Measurements from ENCODE around the gene SPATA7. TPM values are rescaled to one million over a fixed set of nuclear protein-coding genes. Genes with fewer than 3 reads are reported as not detected.
"Not testable (repeated sequence)": the region's sequence is repeated elsewhere in the genome, so short reads cannot be mapped to it uniquely, and the experiment has no call there.

Gene SPATA7, protein sequence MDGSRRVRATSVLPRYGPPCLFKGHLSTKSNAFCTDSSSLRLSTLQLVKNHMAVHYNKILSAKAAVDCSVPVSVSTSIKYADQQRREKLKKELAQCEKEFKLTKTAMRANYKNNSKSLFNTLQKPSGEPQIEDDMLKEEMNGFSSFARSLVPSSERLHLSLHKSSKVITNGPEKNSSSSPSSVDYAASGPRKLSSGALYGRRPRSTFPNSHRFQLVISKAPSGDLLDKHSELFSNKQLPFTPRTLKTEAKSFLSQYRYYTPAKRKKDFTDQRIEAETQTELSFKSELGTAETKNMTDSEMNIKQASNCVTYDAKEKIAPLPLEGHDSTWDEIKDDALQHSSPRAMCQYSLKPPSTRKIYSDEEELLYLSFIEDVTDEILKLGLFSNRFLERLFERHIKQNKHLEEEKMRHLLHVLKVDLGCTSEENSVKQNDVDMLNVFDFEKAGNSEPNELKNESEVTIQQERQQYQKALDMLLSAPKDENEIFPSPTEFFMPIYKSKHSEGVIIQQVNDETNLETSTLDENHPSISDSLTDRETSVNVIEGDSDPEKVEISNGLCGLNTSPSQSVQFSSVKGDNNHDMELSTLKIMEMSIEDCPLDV
- 10 to 100 TPM in 10 of 12 donors, 1 to 10 TPM in 1, not detected in 1; 9.6 to 45.1 (median 13.1) TPM for polyA plus RNA-seq (ENCODE audit: insufficient read length in 12 of 12)
- long read RNA-seq, donor 1, partial matches to known transcripts: 0 of 4 reads
- long read RNA-seq, donor 1, other reads (novel, unspliced or antisense): 0 of 4 reads
- long read RNA-seq, donor 2, partial matches to known transcripts: 12 of 15 reads
- long read RNA-seq, donor 2, other reads (novel, unspliced or antisense): 0 of 15 reads
- long read RNA-seq, donor 3, partial matches to known transcripts: 0 of 1 reads
- long read RNA-seq, donor 3, other reads (novel, unspliced or antisense): 0 of 1 reads
- long read RNA-seq, donor 4, partial matches to known transcripts: 6 of 9 reads
- long read RNA-seq, donor 4, other reads (novel, unspliced or antisense): 0 of 9 reads
- long read RNA-seq, donor 5, partial matches to known transcripts: 0 of 4 reads
- long read RNA-seq, donor 5, other reads (novel, unspliced or antisense): 0 of 4 reads
- long read RNA-seq, donor 6: 0 reads
- long read RNA-seq, donor 7, partial matches to known transcripts: 0 of 4 reads
- long read RNA-seq, donor 7, other reads (novel, unspliced or antisense): 0 of 4 reads
- long read RNA-seq, donor 8, partial matches to known transcripts: 14 of 22 reads
- long read RNA-seq, donor 8, other reads (novel, unspliced or antisense): 6 of 22 reads
- long read RNA-seq, donor 9: 0 reads
- long read RNA-seq, donor 10, partial matches to known transcripts: 0 of 2 reads
- long read RNA-seq, donor 10, other reads (novel, unspliced or antisense): 0 of 2 reads
- long read RNA-seq, donor 11, partial matches to known transcripts: 0 of 3 reads
- long read RNA-seq, donor 11, other reads (novel, unspliced or antisense): 0 of 3 reads

DNA sequence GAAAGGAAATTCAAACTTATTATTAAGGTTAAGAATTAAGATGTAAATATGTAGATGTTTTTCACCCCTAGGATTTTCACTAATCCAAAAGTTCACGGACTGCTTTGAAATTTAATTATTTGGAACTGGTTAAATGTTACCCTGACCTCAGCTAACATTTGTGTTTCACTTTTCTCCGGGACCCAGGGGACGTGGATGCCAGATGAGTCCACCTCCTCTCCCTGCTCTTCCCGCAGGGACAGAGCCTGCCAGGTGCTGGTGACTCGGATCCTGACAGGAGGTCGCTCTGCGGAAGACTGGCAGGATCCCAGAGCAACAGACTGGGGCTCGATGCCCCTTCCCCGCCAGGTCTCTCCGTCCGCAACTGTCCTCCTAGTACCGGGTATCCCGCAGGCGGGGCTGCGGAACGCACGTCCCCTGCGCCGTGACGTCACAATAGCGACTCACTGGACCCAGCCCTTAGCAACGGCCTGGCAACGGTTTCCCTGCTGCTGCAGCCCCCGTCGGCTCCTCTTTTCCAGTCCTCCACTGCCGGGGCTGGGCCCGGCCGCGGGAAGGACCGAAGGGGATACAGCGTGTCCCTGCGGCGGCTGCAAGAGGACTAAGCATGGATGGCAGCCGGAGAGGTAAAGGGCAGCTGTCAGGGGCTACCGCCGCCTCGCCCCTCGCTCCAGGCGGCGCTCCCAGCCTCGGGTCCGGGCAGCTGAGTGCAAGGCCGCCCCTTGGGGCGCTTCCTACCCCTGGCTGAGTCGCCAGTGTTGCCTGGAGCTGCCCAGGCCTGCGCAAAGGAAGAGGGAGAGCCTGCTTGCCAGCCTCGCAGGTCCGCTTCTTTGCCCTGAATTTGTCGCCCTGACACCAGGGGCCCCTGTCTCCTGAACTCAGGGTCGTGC, at the start of gene SPATA7:
TSS of gene SPATA7 (plus strand) at position 446 of the 890 bp plus-strand sequence. CDS start at position 608, 162 bp downstream.
- DNase-seq: peak; percentile 95

DNA sequence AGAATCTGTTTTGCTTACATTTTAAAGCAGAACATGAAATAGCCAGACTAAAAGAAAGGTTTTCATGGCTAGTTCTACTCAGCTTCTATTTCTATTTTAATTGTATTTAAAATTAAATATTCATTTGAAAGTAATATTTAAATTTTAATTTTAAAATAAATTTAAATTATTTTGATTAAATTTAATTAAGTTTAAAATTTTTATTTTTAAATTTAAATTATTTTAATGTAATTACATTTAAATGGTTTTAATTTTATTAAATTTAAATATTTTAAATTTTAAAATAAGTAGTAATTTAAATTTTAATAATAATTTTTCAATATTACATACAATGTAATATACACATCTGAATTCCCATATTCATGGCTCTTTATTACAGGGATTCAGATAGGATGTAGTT, 45.1 kb upstream of the SPATA7 start:
- DNase-seq: no peak

DNA sequence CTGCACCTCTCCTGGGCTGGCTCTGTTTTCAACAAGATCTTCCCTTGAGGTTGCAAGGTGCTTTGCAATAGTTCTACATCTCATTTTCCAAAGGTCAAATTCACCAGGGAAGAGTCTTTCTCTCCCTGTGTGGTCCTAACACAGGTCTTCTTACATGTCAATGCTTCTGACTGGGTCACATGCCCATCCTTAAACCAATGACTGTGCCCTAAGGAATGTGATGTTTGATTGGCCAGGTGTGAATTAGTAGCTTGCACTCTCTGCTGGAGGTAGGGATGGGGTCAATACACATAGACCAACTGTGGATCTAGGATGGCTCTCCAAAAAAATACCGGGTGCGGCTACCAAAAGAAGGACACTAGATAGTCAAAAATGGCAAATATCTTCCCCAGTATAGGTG, 42.5 kb upstream of the SPATA7 start:
- no peak for DNase-seq

DNA sequence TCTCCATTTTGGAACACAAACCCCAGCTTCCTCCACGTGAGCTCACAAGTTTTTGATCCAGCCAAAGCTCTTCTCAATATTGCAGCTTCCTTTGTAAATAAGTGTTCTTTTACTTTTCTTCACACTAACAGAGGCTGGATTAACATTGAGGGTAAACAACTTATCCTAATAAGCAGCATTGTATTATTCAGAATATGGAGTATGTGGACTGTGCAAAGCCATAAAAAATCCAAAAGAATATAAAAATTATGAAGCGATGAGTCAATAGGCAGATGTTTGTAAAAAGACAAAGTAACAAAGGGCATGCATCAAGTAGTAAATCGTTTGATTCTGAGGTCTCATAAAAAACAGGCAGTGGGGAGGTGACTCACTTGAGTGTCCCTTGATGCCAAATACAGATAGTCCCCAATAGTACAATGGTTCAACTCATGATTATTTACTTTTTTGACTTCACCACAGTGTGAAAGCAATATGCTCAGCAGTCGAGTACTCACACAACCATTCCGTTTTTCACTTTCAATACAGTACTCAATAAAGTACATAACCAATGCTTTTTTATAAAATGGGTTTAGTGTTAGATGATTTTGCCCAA, 39.3 kb upstream of the SPATA7 start:
- no peak for DNase-seq

- DNase-seq: no peak
Measured at GRCh38 chr14:88348546-88348945, 36.9 kb upstream of the SPATA7 start.

DNA sequence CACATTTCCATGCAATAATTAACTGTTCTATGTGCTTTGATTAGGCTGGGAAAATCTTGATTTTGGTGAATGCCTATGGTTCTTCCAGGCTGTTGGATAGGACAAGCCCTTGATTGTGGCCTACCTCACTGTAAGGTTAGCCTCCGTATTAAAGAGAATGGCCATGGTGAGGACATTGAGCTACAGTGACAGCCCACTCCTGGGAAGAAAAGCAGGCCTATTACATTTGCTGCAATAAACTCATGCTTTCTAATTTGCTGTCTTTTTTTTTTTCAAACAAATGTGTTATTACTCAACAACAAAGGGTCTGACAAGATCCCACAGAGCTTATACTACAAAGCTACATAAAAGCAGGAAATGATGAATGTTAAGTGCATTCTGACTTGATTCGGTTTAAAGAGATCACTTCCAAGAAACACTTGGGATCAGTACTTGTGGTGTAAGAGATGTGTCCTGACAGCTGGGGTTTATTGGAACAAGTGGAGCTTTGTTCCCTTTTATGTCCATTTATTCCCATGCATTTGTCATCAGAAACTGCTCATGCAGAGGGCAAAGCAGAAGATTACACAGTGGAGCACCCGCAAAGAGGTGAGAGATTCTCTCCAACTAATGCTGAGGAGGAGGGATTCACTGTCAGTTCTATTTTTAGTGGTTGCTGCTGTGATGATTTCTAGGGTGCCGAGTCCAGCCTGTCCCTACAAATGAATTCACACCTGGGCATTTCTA, 33.3 kb upstream of the SPATA7 start:
- DNase-seq: no peak

DNA sequence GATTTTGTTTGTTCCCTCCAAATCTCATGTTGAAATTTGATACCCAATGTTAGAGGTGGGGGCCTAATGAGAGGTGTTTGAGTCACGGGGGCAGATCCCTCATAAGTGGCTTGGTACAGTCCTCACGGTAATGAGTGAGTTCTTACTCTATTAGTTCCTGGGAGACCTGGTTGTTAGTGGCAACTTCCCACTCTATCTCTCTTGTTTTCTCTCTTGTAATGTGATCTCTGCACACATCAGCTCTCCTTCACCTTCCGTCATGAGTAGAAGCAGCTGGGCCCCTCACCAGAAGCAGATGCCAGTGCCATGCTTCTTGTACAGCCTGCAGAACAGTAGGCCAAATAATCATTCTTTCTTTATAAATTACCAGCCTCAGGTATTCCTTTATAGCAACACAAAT, 32.8 kb upstream of the SPATA7 start:
- no peak for DNase-seq

DNA sequence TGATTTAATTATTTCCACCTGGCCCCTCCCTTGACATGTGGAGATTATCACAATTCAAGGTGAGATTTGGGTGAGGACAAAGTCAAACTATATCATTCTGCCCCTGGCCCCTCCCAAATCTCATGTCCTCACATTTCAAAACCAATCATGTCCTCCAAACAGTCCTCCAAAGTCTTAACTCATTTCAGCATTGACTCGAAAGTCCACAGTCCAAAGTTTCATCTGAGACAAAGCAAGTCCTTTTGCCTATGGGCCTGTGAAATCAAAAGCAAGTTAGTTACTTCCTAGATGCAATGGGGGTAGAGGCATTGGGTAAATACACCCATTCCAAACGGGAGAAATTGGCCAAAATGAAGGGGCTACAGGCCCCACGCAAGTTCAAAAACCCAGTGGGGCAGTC, 31.1 kb upstream of the SPATA7 start:
- no peak for DNase-seq

DNA sequence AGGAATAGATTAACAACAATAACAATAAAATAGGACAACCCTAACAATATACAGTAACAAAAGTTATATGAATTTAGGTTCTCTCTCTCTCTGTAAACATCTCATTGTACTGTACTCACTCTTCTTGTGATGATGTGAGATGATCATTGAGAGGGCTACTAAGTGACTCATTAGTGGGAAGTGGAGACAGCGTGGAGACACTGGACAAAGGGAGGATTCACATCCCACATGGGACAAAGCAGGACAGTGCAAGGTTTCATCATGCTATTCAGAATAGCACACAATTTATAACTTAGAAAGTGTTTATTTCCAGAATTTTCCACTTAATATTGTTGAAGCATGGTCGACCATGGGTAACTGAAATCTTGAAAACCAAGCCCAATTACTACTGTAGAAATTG, 26.0 kb upstream of the SPATA7 start:
- DNase-seq: no peak

DNA sequence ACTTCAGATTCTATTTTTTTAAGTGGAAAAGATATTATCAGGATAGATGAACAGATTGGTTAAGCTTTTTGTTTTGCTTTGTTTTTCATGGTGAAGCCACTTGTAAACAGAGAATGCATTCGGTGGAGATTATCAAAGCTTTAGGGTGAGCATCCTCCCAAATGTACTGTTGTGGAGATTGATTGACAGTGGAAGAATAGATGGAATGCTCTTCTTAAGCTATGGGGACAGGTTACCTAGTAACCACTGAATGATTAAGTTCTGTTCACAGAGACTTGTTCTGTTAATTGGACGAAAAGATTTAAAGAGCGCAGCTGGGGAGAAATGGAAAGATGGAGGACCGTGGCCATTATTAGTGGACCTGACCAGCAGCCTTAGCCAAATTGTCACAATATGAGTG, 21.8 kb upstream of the SPATA7 start:
- DNase-seq: no peak

DNA sequence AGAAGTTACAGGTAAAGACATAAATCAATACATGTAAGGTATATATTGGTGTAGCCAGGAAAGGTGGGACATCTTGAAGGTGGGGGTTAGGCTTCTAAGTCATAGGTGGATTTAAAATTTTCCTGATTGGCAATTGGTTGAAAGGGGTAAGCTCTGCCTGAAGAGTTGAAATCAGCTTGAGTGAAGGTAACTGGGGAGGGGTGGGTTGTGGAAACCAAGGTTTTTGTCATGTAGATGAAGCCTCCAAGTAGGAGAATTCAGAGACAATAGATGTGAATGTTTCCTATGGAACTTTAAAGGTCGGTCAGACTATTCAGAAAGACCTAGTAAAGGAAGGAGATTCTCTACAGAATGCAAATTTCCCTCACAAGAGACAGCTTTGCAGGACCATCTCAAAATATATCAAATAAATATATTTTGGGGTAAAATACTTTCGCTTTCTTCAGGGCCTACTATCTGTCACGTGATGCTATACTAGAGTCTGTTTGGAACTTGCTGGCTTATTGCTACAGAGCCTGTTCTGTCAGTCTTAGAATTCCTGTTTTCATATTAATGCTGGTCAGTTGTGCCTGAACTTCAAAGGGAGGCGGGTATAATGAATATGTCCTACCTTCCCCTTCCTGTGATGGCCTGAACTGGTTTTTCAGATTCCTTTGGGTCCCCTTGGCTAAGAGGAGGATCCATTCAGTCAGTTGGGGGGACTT, 20.6 kb upstream of the SPATA7 start:
- no peak for DNase-seq

GRCh38 chr14:88369496-88369895, 16.0 kb upstream of the SPATA7 start:
- DNase-seq: no peak

DNA sequence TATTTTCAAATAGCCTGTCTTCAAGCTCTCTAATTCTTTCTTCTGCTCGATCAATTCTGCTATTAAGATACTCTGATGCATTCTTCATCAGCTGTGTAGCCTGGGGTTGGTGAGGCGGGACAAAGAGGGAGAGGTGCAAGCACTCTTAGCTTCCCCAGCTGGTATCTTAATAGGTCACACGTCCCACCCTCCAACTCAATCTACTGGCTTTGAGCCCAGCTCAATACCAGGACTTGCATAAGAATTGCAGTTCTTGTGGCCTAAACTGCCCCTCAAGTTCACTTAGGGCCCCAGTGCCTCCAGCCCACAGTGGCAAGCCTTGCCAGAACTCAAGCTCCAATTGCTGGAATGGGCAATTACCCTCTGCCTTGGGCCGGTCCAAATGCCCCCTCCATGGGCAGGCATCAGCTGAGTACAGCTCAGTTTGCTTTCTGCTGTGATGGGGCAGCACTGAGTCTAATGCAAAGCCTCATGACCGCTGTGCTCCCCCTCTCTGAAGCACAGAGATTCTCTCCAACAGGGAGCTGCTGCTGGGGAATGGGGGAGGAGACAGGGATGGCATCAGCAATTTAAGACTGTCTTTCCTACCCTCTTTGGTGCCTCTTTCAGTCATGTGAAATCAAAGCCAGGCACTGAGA, 5.6 kb upstream of the SPATA7 start:
- no peak for DNase-seq

- peak; percentile 9 for DNase-seq
Measured at GRCh38 chr14:88380405-88380804, 5.1 kb upstream of the SPATA7 start.

GRCh38 chr14:88381634-88382033, 3.8 kb upstream of the SPATA7 start:
- DNase-seq: not testable (repeated sequence)

DNA sequence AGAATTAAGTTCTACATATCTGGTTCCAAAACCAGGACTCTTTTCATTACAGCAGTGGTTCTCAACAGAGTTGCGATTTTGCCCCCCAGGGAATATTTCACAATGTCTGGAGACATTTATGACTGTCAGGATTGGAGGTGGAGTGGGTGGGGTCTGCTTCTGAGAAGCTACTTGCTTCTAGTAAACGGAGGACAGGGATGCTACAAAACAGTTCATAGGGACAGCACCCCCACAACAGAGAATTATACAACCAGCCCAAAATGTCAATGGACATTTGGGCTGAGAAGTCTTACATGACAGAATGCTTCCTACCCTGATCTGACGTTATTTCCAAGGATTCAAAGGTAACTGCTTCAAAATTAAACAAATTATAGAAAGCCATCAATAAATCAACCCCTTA, 739 bp upstream of the SPATA7 start:
- DNase-seq: no peak

DNA sequence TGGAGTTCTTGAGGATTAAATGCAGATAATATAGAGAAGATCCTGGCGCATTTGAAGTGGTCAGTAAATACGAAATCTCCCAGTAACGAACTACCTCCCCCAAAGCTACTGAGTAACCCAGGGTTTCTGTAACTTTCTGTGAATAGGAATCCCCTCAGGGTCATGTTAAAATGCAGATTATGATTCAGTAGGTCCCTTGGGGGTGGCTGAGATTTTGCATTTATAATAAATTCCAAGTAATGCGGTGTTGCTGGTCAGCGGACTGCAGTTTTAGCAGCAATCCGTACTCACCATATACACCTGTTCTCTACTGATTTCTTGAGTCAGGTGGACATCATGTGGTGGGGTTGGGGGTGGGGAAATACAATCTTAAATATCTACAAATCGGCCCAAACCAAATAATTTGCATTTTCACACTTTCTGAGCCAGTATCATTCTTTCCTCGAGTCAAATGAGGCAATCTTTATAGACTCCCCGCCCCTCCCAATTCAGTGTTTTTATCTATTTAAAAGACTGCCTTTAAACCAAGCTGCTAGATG, 868 bp downstream of the SPATA7 start:
- DNase-seq: peak; percentile 3

DNA sequence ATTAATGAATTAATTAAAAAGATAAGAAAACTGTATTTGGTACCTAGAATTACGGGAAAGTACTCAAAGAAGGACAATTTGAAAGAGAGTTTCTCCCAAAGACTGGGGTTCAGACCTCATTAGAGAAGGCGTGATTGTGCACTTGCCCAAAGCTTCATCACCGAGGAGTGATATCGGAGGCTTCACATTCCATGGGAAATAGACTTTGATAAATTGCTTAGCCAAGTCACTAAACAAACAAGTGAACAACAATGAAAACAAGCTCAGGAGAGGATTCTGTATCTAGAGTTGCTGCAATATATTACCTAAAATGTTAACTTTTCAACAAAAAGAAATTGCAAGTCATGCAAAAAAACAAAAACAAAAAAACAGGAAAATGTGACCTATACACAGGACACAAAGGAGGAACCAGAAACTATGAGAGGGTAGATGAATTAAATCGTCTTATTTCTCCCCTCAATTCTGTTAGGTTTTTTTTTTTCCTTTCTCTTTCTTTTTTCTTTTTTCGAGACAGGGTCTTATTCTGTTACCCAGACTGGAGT, 3.4 kb downstream of the SPATA7 start:
- no peak for DNase-seq
